GM21825 (cell line): ENCODE results near the gene MAX.

Experiments
- ATAC-seq: cut with Tn5 transposase; IDR thresholded peaks from one replicate; pipeline ENCODE4 v1.9.1; 2021; ENCODE audit warnings: mild to moderate bottlenecking, moderate library complexity; ENCODE audit not compliant: unreplicated experiment

MAX gene, protein sequence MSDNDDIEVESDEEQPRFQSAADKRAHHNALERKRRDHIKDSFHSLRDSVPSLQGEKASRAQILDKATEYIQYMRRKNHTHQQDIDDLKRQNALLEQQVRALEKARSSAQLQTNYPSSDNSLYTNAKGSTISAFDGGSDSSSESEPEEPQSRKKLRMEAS

DNA sequence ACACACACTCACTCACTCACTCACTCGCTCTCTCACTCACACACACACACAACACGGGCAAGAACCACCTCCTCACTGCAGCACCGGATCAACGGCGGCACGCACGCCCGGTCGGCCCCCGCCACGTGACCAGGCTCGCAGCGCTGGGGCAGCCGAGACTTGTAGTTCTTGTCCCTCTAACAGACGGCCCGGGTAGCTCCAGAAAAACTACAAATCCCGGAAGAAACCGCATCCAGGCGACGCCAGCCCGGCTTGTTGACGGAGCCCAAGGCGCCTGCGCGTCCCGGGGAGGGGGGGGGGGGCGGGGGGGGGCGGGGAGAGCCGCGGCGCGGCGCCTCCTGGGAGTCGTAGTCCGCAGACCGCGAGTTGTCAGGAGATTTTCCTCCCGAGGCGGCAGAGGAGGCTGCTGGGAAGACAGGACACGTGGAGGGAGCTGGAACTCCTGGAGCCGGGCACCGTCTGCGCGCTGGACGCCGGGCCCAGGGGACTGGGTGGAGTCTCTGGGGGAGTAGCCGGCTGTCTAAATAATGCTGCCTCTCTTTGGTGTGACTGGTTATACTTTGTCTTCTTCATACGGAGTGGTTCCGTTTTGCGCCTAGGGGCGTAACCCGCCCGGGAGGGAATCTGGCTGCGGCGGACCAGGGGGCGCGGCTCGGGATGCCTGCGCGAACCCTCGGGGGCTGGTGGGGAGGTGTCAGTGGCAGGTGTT is at the start of gene MAX:
TSS of gene MAX (minus strand) at position 77 of the 709 bp plus-strand sequence. CDS start 178 bp downstream, outside the sequence.
- ATAC-seq = peak; percentile 87

DNA sequence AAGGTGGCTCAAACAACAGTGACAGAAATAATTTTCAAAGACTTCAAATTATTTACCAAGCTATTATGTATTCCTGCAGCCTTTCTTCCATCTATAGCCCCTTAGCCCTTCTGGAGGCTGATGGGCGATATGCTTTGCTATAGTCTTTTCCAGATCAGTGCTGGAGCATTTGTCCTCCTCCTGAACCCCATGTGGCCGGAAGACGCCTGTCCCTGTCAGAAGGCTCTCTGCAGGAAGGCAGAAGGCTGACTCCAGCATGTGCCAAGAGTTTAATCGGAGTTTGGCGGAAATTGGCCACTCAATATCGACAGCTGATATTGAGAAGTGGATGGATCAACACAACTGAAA is 49.3 kb upstream of the MAX start:
- ATAC-seq = no peak

DNA sequence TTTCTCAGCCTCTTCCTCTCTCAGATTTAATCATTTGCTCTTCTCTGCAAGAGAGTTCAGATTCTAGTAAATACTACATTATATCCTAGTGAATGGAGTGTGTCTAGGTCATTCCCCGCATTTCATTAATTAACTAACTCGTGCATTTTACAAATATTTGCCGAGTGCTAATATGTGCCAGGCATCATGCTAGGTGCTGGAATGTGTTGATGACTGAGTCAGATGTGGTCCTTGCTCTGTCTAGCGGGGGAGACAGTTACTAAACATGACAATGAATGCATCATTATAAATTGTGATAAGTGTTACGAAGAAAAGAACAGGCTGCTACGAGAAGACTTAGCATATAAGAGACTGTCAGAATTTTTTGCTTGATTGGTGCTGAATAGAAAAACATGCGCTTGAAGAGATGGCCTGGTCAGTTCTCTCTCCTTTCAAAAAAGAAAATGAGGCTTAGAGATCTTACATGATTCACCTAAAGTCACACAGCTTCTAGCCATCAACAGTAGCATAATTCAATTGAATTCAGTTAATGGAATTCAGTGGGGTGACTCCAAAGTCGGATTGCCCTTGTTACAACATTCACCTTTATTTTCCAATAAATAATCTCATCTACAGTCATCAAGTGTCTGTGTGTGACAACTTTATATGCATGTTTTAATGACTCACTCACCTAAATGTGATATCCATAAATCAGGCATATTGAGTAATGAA is 48.7 kb upstream of the MAX start:
- ATAC-seq = no peak

DNA sequence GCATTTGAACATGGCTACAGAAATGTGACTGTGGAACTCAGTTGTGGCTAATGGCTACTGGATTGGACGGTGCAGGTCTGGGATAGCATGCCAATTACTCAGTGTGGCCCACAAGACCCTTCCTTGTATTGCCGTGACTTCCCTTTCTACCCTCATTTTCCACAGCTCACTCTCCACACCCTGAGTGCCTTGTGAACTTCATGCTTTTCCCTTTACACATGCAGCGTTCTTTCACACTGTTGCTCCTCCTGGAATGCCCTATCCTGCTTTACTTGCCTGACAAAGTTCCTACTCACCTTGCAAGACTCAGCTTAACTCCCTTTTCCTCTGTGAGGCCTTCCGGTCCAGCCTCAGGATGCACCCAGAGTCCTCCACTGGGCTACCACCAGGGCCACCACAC is 46.8 kb upstream of the MAX start:
- ATAC-seq = no peak

DNA sequence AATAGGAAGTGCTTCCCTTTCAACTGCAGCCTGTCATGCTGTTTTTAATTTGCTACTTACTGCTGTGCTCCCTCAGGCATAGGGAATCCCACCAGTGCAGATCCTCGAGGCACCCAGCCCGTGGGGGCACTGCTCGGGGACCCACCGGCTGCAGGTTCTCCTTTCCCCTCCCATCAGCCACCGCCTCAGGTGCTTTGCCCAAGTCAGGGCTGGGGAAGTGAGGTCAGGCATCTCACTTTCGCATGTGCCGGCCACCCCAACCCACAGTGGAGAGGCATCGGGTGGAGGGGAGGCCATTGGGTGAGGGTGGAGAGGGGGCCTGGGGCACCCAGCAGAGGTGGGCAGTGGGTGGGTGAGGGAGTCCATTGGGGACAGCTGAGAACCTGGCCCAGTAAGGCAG is 41.9 kb upstream of the MAX start:
- no peak for ATAC-seq

DNA sequence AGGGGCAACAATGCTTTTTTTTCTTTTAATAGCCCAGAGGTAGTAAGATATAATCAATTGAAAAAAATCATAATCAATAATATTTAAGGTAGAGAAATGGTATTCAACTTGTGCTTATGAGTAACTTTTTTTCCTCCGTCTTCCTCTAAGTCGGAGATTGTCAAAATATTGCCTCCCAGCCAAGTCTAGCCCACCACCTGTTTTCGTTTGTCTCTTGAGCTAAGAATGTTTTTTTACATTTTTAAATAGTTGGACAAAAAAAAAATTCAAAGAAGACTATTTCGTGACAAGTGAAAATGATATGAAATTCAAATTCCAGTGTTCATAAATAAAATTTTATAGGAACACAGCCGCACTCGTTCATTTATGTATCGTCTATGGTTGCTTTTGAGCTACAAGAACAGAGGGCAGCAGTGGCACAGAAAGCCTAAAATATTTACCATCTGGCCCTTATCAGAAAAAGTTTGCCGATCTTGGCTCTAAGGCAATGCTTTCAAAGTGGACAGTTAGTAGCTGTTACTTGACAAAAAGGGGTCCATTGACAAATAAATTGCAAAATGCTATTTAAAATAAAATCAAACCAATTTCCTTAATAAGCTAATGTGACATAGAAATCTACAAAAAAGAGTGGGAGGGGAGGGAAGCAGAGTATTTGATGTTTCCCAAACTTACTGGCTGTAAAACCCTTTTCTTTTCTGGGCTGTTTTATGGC is 40.8 kb upstream of the MAX start:
- ATAC-seq = no peak

DNA sequence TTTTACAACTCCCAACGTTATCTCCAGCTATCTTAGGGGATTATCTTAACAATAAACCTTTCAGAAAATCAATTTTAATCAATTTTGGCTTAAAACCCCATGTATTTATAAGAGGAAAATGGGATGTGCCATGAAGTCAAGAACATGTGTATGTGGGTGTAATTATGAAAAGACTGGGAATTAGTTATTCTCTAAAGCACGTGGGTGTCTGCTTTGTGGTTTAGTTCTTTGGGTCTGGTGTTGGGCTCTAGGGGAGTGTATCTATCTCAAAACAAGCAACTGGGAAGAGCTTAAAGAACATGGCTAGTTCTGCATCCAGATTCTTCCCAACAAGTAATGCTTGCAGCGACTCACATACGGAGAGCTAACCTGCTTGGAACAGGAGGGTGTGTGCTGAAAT is 40.1 kb upstream of the MAX start:
- ATAC-seq = no peak

DNA sequence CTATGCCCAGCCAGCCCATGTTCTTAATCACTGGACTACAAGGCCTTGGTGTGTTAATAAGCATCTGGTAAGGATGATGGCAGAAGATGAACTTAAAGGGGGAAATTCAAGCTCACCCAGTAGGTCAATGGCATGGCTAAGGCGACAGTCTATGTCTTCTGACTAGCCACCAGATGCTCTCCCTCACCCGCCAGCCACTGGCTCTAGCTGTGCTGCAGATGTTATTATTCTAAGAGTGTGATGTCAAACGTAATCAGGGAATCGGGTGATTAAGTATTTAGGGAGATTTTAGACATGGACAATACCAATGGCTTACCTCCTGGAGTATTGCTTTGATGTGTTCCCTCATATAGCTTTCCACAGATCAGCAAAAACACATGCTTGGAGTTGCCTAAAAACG is 39.2 kb upstream of the MAX start:
- ATAC-seq = no peak

DNA sequence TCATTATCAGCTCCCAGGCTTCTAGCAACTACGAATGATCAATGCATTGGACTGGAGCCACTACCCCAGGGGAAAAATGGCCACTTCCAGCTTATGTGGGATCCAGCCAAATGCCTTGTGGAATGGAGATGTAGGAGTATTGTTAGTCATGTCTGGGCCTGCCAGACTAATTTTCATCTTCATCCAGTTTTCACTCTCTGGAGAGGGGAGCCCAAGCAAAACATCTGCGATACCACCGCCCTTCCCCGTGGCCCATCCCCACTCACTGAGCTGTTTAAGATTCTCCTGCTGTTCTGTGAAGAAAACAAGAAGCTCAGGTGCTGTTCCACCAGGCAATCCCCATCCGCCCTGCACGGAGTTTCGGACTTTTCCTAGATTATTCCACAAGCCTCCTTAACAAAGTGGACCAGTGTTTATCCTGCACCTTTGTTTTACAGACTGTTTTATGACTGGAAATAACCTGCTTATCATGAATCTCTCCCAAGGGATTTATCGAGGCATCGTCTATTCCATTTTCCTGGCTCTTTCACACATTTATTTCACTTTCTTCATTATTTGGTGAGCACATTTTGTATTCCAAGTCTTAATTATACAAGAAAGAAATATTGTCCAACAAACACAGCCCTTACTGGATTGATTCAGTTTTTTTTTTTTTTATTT is 35.5 kb upstream of the MAX start:
- ATAC-seq = no peak

DNA sequence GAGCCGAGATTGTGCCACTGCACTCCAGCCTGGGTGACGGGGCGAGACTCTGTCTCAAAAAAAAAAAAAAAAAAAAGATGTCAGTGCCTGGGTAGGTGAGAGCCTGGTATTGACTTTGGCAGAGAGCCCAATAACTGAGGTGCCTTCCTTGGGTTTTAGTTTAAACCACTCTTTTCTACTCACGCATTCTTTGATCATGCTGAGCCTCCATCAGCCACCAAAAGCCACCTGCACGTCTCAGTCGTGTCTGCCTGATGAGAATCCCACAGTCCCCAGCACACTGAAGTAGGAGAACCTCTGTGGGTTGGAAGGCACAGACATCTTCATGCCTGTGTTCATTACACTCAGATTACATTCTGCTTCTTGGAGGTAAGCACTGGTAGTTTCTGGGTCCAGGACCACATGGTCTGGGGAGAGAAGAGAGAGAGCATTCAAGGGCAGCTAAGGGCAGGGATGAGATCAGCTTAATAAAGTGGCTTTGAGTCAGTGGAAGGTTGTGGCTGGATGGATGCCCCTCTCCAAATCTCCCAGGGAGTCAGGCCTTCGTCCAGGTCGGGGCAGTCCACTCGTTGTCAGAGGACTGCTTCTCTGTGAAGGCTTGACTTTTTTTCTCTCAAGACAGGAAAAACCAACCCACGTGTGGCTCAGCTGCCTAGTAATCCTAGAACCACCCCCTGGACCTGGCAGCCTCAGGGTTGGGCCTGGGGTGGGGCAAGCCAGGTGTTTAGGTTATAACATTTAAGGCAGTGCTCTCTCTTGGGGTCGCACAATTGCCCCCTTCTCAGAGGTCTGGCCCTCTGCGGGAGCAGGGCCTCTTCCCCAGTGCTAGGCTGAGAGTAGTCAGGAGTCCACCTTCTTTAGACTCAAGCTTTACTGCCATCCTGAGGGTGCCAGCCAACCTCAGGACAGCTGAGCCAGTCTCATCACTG is 32.6 kb upstream of the MAX start:
- no peak for ATAC-seq

DNA sequence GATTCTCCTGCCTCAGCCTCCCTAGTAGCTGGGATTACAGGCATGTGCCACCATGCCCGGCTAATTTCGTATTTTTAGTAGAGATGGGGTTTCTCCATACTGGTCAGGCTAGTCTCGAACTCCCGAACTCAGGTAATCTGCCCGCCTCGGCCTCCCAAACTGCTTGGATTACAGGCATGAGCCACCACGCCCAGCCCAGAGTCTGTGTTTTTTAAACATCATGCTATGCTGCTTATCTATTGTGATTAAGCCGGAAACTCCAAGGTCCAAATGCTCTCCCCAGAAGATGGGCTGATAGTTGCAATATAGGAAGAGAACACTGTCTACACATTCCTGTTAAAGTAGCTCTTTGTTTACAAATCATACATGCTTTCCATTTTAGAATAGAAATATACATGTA is 30.5 kb upstream of the MAX start:
- no peak for ATAC-seq

DNA sequence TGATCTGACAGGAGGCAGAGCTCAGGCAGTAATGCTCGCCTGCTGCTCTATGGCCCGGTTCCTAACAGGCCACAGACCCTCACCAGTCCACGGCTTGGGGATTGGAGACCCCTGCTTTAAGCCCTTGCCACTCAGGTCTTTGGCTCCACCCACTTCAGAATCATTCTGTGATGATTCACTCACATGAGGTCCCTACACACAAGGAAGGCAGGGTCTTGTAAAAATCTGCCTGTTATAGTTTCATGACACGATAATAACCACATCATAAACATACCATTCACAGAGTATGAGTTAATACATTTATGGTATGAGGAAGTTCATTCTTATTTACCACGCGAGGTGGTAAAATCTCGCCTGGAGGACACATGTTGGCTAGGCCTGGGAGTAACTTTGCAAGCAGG is 29.0 kb upstream of the MAX start:
- ATAC-seq = no peak

DNA sequence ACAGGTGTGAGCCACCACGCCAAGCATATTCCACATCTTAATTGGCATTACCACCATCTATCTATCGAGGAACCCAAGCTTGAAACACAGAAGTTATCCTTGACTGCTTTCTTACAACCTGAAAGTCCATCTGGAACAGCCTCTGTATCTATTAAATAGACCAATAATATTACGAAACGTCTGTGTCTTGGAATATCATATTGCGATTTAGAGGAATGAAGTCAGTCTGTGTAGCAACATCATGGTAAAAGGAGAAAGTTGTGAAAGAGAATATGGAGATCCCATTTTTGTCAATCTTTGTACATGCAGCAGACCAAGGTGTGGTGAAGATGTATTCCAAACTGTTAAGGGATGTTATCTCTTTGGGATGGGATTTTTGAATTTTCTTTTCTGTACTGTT is 25.8 kb upstream of the MAX start:
- no peak for ATAC-seq

DNA sequence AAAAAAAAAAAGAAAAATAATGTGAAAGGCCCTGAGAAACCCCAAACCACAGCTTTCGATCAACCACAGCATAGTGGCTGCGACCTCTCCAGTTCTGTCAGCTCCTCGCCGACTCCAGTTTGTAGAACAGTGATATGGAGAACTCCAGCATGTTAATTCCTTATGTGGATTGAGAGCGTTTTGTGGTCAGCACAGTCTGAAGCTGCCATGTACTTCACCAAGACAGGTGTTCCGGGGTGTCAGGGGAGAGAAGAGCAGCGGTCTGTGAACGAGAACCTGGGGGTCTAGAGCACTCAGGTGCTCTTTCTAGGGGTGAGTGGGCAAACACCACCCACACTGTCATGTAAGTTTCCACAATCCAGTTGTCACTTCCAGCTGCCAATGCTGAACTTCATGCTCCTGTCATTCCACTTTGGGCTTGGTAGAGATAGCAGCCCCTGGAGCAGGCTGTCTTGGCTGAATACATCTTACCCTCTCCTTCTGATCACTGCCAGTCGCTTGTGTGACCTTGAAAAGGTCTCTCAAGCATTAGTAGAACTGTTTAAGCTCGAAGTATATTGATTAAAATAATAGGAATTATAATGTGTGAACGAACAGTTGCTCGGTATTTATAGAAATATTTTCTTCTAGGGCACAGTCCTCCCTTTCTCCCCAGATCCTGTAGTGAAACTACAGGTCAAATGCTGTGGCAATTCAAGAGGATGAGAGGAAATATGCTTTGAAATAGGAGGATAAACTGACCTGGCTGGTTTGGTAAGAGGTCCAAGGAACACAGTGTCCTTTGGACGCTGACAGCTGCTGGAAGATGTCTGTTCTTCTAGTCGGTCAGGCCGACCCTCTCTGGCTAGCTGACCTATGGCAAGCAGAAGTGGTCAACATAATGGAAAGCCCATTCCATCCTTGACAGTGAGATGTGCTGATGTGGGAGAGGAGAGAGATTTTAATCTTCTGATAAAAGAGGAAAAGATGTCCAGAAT is 15.7 kb upstream of the MAX start:
- no peak for ATAC-seq

DNA sequence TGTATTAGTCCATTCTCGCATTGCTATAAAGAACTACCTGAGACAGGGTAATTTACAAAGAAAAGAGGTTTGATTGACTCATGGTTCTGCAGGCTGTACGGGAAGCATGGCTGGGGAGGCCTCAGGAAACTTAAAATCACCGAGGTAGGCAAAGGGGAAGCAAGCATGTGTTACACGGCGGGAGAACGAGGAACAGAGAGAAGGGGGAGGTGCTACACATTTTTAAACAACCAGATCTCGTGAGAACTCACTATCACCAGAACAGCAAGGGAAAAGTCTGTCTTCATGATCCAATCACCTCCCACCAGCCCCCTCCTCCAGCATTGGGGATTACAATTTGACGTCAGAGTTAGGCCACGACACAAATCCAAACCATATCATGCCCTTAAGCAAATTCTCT is 13.3 kb upstream of the MAX start:
- ATAC-seq = no peak

DNA sequence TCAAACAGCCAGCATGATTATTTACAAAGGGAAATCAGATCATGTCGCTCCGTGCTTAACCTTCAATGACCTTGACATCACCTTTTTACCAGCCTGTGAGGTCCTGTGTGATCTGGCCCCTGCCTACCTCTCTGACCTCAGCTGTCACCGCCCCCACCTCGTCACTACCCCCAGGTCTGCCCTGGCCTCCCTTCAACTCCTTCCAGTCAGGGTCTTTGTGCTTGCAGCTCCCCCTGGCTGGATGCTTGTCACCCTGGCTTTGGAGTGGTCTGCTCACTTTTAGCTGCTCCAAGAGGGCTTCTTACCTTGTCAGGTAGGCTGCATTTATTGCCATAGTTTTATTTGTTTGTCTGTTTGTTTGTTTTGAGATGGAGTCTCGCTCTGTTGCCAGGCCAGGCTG is 8.2 kb upstream of the MAX start:
- no peak for ATAC-seq

DNA sequence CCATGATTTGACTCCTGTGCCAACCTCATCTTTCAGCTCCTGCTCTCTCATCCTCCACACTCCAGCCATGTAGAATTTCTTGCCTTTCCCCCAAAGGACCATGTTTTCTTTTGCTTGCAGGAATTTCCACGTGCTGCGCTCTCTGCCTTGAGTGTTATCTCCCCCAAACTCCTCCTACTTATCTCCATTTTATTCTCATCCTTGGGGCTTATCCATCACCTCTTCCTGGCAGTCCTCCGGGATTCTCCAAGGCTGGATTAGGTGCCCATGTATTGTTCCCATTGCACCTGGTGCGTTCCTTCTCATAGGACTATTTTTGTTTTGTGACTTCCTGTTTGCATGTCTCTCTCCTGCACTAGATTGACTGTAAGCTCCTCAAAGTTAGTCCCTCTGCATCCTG is 7.0 kb upstream of the MAX start:
- no peak for ATAC-seq

DNA sequence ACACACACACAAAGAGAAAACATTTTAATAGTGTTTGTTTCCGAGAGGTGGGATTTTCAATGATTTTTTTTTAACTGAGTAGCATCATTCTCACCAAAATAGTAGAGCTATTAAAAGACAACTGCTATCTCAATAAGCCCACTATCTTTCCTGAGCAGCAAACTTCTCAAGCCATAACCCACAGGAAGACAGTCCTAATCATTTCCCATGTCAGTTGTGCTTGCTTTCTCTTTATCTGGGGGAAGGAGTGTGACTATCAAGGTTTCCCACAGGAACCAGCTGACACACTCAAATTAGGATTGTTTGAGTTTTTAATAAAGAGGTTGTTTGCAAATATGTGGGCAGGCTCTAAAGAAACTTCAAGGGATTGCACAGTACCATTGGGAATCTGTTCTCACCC is 4.9 kb upstream of the MAX start:
- ATAC-seq = no peak

DNA sequence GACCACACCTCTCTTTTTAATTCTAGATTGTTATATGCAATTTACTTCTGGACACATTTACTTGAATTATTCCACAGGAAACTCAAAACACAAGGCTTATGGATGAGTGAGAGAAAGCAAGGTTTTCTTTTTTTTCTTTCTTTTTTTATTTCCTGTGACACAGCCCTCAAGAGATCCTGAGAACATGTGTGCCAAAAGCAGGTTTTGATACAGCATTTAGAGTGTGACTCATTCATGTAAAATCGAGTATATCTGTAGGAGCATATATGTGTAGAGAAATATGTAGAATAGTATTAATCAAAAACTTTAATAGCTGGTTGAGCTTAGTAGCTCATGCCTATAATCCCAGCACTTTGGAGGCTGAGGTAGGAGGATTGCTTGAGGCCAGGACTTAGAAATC is 4.4 kb upstream of the MAX start:
- ATAC-seq = no peak
